SK-N-SH (cell line): ENCODE data around the gene ABCD2. TPM values are rescaled to one million over a fixed set of nuclear protein-coding genes. Genes with fewer than 3 reads are reported as not detected.

Experiments used
- CTCF ChIA-PET: fragments of 300-600, 350-600 bp; formaldehyde crosslinking; extraction: SDS; loops from one replicate; lab custom pipeline; 2021; lab: Yijun Ruan, JAX
- POLR2A ChIA-PET: fragments of 350-600 bp; sonication (Branson Sonifier 250); formaldehyde crosslinking; extraction: SDS; loops from one replicate; lab custom pipeline; 2020; ENCODE audit warnings: antibody characterized with exemption, inconsistent platforms; lab: Yijun Ruan, JAX
- DNase-seq: peaks from one replicate; pipeline ENCODE4 v3.0.0; 2012
- H2AFZ ChIP-seq: fragments of 200-600 bp; sonication (generic); 2 replicates; pipeline ENCODE4 v1.8.1; 2016; ENCODE audit warnings: antibody characterized with exemption, mild to moderate bottlenecking, low read depth
- H3F3A ChIP-seq: fragments of 200-600 bp; sonication (generic); replicated peaks from 2 replicates; pipeline ENCODE3; 2016; ENCODE audit warnings: antibody characterized with exemption, mild to moderate bottlenecking; ENCODE audit not compliant: insufficient read depth
- H3K27ac ChIP-seq, 2 experiments: fragments of 200-500 bp in 1 of 2; fragments of 200-600 bp in 1 of 2; sonication (Bioruptor generic) in 1 of 2; sonication (generic), shearing (Covaris generic) in 1 of 2; 2 replicates each; pipeline versions ENCODE4 v1.5.1 to v1.6.1; 2014 to 2016; ENCODE audit warnings: low read depth in 2 of 2, inconsistent platforms in 1 of 2, low read length in 1 of 2, mild to moderate bottlenecking in 1 of 2, mixed read lengths in 1 of 2
- H3K27me3 ChIP-seq: fragments of 200-600 bp; sonication (generic), shearing (Covaris generic); 2 replicates; pipeline ENCODE4 v1.6.1; 2016; ENCODE audit warnings: mixed run types; ENCODE audit not compliant: insufficient read depth
- H3K36me3 ChIP-seq, 2 experiments: fragments of 200-500 bp in 1 of 2; fragments of 200-600 bp in 1 of 2; sonication (Bioruptor generic) in 1 of 2; sonication (generic) in 1 of 2; replicated peaks in 1 of 2; 2 replicates each; pipeline versions ENCODE3 to v1.5.1; 2014 to 2016; ENCODE audit warnings: low read length in 1 of 2, mild to moderate bottlenecking in 1 of 2; ENCODE audit not compliant: insufficient read depth in 2 of 2, control insufficient read depth in 1 of 2
- H3K4me1 ChIP-seq, 2 experiments: fragments of 200-500 bp in 1 of 2; fragments of 200-600 bp in 1 of 2; sonication (Bioruptor generic) in 1 of 2; sonication (generic), shearing (Covaris generic) in 1 of 2; 2 replicates each; pipeline versions ENCODE4 v1.5.1 to v1.6.1; 2014 to 2016; ENCODE audit warnings: low read depth in 1 of 2, low read length in 1 of 2, mixed run types in 1 of 2; ENCODE audit not compliant: insufficient read depth in 2 of 2, control insufficient read depth in 1 of 2
- H3K4me2 ChIP-seq: fragments of 200-600 bp; sonication (generic), shearing (Covaris generic); 2 replicates; pipeline ENCODE4 v1.6.1; 2017; ENCODE audit warnings: mixed run types
- H3K4me3 ChIP-seq, 2 experiments: fragments of 200-500 bp in 1 of 2; fragments of 200-600 bp in 1 of 2; sonication (Bioruptor generic) in 1 of 2; sonication (generic), shearing (Covaris generic) in 1 of 2; 2 replicates each; pipeline versions ENCODE4 v1.5.1 to v1.8.1; 2014 to 2016; ENCODE audit warnings: low read depth in 2 of 2, inconsistent platforms in 1 of 2, low read length in 1 of 2, mild to moderate bottlenecking in 1 of 2, mixed read lengths in 1 of 2, moderate library complexity in 1 of 2
- H3K79me2 ChIP-seq: fragments of 200-600 bp; sonication (generic); 2 replicates; pipeline ENCODE4 v1.8.1; 2017; ENCODE audit warnings: mild to moderate bottlenecking; ENCODE audit not compliant: insufficient read depth
- H3K9ac ChIP-seq: fragments of 200-600 bp; sonication (generic); 2 replicates; pipeline ENCODE4 v1.6.1; 2017; ENCODE audit warnings: mixed run types
- H3K9me2 ChIP-seq: fragments of 200-600 bp; sonication (generic); 2 replicates; pipeline ENCODE4 v1.6.1; 2017; ENCODE audit warnings: mixed run types
- H3K9me3 ChIP-seq: fragments of 200-600 bp; sonication (generic); 2 replicates; pipeline ENCODE4 v1.6.1; 2017; ENCODE audit warnings: mixed run types, mild to moderate bottlenecking, moderate library complexity
- H4K20me1 ChIP-seq: fragments of 200-600 bp; sonication (generic); 2 replicates; pipeline ENCODE4 v1.6.1; 2017; ENCODE audit warnings: mild to moderate bottlenecking, mixed run types; ENCODE audit not compliant: insufficient read depth
- EP300 ChIP-seq, 2 experiments: IDR thresholded peaks; 2 replicates each; pipeline versions ENCODE4 v1.4.0 to v1.6.1; 2012; ENCODE audit warnings: borderline replicate concordance in 1 of 2, low read depth in 1 of 2, low read length in 1 of 2
- FOXJ3 ChIP-seq: sonication (generic); formaldehyde crosslinking; IDR thresholded peaks from 2 replicates; pipeline ENCODE4 v1.5.1; 2020; ENCODE audit warnings: mild to moderate bottlenecking, missing genetic modification reagents
- FOXM1 ChIP-seq: IDR thresholded peaks from 2 replicates; pipeline ENCODE4 v1.4.0; 2012; ENCODE audit warnings: low read depth, mild to moderate bottlenecking
- MEF2A ChIP-seq: IDR thresholded peaks from 2 replicates; pipeline ENCODE4 v1.4.0; 2012; ENCODE audit warnings: low read depth, borderline replicate concordance
- MXI1 ChIP-seq: IDR thresholded peaks from 2 replicates; pipeline ENCODE4 v1.6.1; 2012; ENCODE audit warnings: mild to moderate bottlenecking, low read depth, low read length, improper control_type of control experiment
- NRF1 ChIP-seq: IDR thresholded peaks from 2 replicates; pipeline ENCODE4 v1.6.1; 2012; ENCODE audit warnings: low read depth, mild to moderate bottlenecking, low read length
- POLR2AphosphoS5 ChIP-seq: IDR thresholded peaks from 2 replicates; pipeline ENCODE4 v1.6.1; 2012; ENCODE audit warnings: low read depth, low read length
- RXRA ChIP-seq: IDR thresholded peaks from 2 replicates; pipeline ENCODE4 v1.4.0; 2012; ENCODE audit warnings: low read depth, mild to moderate bottlenecking, borderline replicate concordance
- TCF12 ChIP-seq: IDR thresholded peaks from 2 replicates; pipeline ENCODE4 v1.4.0; 2012
- WGBS: methylation state at CpG from one replicate; pipeline ENCODE4 v1.1.6; 2017; ENCODE audit warnings: low lambda C conversion rate; 5-methylcytosine and 5-hydroxymethylcytosine counted together
- polyA plus RNA-seq, 3 experiments: library from polyadenylated mRNA; depleted of rRNA; stranded (reverse); fragments of >200 nt; gene quantifications; 2 replicates each; pipeline ENCODE4 v1.2.3, GENCODE V29; 2012

The ABCD2 gene
- polyA plus RNA-seq, 1 of the 3 experiments (the other 2 are of a cell fraction), result 0.02 TPM

- no peaks in the 10 kb centered on the region for H3K27me3 ChIP-seq
- H3F3A ChIP-seq, result peaks cover 3% of the 10 kb centered on the region
- no peak overlapping the region for H3K27ac ChIP-seq
- no peaks in the 10 kb centered on the region for H3K4me1 ChIP-seq
- H3K36me3 ChIP-seq, result peaks cover 0 to 6% of the 10 kb centered on the region in 2 experiments
- H3K79me2 ChIP-seq, result no peaks in the 10 kb centered on the region
- H4K20me1 ChIP-seq, result no peaks in the 10 kb centered on the region
- H3K4me2 ChIP-seq, result no peak overlapping the region
- H3K4me3 ChIP-seq, result no peak overlapping the region
- no peak for DNase-seq
- no peaks in the 10 kb centered on the region for H3K9me2 ChIP-seq
- H3K9ac ChIP-seq, result no peak overlapping the region
- POLR2A ChIA-PET, result no interaction called here
- no peaks in the 10 kb centered on the region for H3K9me3 ChIP-seq
- CTCF ChIA-PET, result interaction anchor here (0.5 to 1.4 kb wide), 2 partner anchors 8 to 53 kb away, joined by 3 read pairs; no protein-coding TSS in a partner anchor
- 41% methylated on average over 2 of the region's 2 CpGs for WGBS
- H2AFZ ChIP-seq, result no peak overlapping the region
- TF ChIP-seq TCF12 (no peak), MXI1 (no peak), FOXJ3 (CRISPR knock-in tag) (no peak), MEF2A (no peak), NRF1 (no peak)
Observed at GRCh38 chr12:39595928-39596327, 23.7 kb downstream of the ABCD2 start.

GRCh38 chr12:39592295-39592694 lies 27.3 kb downstream of the ABCD2 start:
- no peak overlapping the region for H3K9ac ChIP-seq
- peaks cover 3% of the 10 kb centered on the region for H3F3A ChIP-seq
- H3K36me3 ChIP-seq, result no peaks in the 10 kb centered on the region
- H3K27ac ChIP-seq, result no peak overlapping the region
- no peak overlapping the region for H2AFZ ChIP-seq
- H3K9me2 ChIP-seq, result no peaks in the 10 kb centered on the region
- no peak overlapping the region for H3K4me3 ChIP-seq
- H3K9me3 ChIP-seq, result no peaks in the 10 kb centered on the region
- POLR2A ChIA-PET, result no interaction called here
- H4K20me1 ChIP-seq, result no peaks in the 10 kb centered on the region
- CTCF ChIA-PET, result interaction anchor here (0.6 kb wide), 1 partner anchor 39 kb away, joined by 3 read pairs; no protein-coding TSS in a partner anchor
- DNase-seq, result no peak
- H3K79me2 ChIP-seq, result no peaks in the 10 kb centered on the region
- no peaks in the 10 kb centered on the region for H3K4me1 ChIP-seq
- H3K4me2 ChIP-seq, result no peak overlapping the region
- H3K27me3 ChIP-seq, result no peaks in the 10 kb centered on the region
- no peak for TF ChIP-seq EP300 (IDR thresholded peaks at IDR 0.05; ENCODE audit: borderline replicate concordance in 1 of 2, low read depth in 1 of 2, low read length in 1 of 2)
- TF ChIP-seq FOXM1, result no peak
- no peak for TF ChIP-seq RXRA

- 62% methylated on average over 9 of the region's 9 CpGs for WGBS
- Histone ChIP-seq H3K4me3 (no peak overlapping the region), H2AFZ (no peak overlapping the region), H3F3A (peaks cover 3% of the 10 kb centered on the region), H3K27ac (no peak overlapping the region), H3K27me3 (no peaks in the 10 kb centered on the region), H4K20me1 (no peaks in the 10 kb centered on the region), H3K4me2 (no peak overlapping the region), H3K9me3 (no peaks in the 10 kb centered on the region), H3K9ac (no peak overlapping the region), H3K36me3 (no peaks in the 10 kb centered on the region), H3K4me1 (no peaks in the 10 kb centered on the region), H3K9me2 (no peaks in the 10 kb centered on the region), H3K79me2 (no peaks in the 10 kb centered on the region)
- POLR2A ChIA-PET, result no interaction called here
- CTCF ChIA-PET, result no interaction called here
- no peak for TF ChIP-seq POLR2AphosphoS5
- DNase-seq, result no peak
Observed at GRCh38 chr12:39588348-39588747, 31.3 kb downstream of the ABCD2 start.
